GM12801 (cell line): ENCODE data around the gene AKAP7.

Experiments used
- TF ChIP-seq, protein P1 (sequence below): IDR thresholded peaks from one replicate; pipeline ENCODE4 v1.5.1; 2011; ENCODE audit warnings: control low read depth; ENCODE audit not compliant: insufficient read length; ENCODE audit errors: extremely low read depth

Gene AKAP7

GRCh38 chr6:131275273-131275672 is 140.0 kb downstream of the AKAP7 start:
- TF ChIP-seq, protein P1, sequence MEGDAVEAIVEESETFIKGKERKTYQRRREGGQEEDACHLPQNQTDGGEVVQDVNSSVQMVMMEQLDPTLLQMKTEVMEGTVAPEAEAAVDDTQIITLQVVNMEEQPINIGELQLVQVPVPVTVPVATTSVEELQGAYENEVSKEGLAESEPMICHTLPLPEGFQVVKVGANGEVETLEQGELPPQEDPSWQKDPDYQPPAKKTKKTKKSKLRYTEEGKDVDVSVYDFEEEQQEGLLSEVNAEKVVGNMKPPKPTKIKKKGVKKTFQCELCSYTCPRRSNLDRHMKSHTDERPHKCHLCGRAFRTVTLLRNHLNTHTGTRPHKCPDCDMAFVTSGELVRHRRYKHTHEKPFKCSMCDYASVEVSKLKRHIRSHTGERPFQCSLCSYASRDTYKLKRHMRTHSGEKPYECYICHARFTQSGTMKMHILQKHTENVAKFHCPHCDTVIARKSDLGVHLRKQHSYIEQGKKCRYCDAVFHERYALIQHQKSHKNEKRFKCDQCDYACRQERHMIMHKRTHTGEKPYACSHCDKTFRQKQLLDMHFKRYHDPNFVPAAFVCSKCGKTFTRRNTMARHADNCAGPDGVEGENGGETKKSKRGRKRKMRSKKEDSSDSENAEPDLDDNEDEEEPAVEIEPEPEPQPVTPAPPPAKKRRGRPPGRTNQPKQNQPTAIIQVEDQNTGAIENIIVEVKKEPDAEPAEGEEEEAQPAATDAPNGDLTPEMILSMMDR = no peak

DNA sequence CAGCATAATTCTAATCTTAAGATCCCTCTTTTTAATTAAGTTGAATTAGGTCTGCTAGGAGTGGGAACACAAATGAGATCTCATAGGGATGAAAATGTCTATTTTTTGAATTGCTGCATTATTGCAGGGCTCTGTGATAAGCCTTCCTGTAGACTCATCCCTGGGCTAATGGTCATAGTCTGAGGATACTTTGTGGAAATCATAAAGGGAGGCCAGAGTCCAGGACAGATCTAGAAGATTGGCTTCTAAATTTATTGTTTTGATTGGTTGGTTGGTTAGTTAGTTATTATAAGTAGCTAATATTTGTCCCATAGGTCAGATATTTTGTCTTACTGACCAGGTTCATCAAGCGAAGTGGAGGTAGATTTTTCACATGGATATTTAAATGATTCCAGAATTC is 142.3 kb downstream of the AKAP7 start:
- TF ChIP-seq, protein P1 = no peak

GRCh38 chr6:131281471-131282270 is 146.4 kb downstream of the AKAP7 start:
- TF ChIP-seq, protein P1 = no peak

GRCh38 chr6:131282365-131282764 is 147.1 kb downstream of the AKAP7 start:
- TF ChIP-seq, protein P1 = no peak

DNA sequence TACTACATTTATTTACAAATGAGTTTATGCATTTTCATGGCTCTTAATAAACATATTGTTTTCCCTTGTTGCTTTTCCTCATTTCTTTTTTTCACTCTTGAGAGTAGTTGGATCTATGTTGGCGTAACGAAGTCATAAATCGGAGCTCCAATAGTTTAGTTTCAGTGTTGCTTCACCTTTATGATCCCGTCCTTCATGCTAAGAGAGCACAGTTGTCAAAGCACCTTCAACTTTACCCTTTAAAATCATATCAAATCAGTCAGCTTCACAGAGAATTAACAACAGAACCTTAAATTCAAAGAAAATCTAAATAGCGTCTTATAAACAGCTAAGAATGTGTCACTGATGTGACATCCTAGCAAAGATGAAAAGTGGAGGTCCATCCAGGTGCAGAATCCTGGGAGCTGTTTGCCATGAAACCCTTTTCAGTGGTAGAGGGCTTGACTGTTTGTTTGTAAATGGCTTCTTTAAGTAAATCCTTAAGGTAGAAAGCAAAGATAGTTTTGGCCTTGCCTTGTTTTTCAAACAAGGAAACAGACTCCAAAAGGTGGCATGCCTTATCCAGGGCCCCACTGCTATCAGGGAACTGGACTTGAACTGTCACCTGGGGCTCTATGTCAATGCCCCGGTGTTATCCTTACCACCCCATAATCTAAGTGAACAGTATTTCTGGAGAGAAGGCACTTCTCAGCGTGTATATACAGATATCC is 148.4 kb downstream of the AKAP7 start:
- TF ChIP-seq, protein P1 = no peak

GRCh38 chr6:131285548-131285947 is 150.3 kb downstream of the AKAP7 start:
- TF ChIP-seq, protein P1 = no peak

DNA sequence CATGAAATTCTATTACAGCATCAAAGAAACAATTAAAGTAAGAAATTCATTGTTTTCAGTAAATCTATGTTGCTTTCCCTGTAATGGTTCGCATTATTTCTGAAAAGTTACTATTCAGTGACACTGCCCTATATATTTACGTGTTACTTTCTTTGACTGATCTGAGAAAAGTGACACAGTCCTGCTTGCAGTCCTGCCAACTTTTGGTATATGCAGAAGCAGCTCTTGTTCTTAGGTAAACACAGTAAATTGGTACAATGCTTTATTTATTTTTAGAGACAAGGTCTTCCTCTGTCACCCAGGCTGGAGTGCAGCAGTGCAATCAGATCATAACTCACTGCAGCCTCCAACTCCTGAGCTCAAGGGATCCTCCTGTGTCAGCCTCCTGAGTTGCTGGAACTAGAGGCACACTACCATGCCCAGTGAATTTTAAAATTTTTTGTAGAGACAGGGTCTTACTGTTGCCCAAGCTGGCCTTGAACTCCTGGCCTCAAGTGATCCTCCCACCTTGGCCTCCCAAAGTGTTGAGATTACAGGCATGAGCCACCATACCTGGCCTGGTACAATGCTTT is 151.3 kb downstream of the AKAP7 start:
- TF ChIP-seq, protein P1 = no peak
